HUES6 (cell line): Measurements from ENCODE around the gene TP53.

Experiments used
- H3K27ac ChIP-seq: 2 replicates; pipeline ENCODE4 v1.7.0; 2013; ENCODE audit warnings: low read depth, mild to moderate bottlenecking, low read length, inconsistent platforms
- H3K27me3 ChIP-seq: 2 replicates; pipeline ENCODE4 v1.6.1; 2013; ENCODE audit warnings: low read length; ENCODE audit not compliant: control insufficient read depth, insufficient read depth
- H3K36me3 ChIP-seq: 2 replicates; pipeline ENCODE4 v1.6.1; 2013; ENCODE audit warnings: low read length; ENCODE audit not compliant: control insufficient read depth, insufficient read depth
- H3K4me1 ChIP-seq: 2 replicates; pipeline ENCODE4 v1.6.1; 2013; ENCODE audit warnings: low read length; ENCODE audit not compliant: control insufficient read depth, insufficient read depth
- H3K4me3 ChIP-seq: 2 replicates; pipeline ENCODE4 v1.5.1; 2013; ENCODE audit warnings: low read depth, low read length
- H3K9ac ChIP-seq: one replicate; pipeline ENCODE4 v1.6.1; 2013; ENCODE audit warnings: mild to moderate bottlenecking, low read length
- H3K9me3 ChIP-seq: 2 replicates; pipeline ENCODE4 v1.6.1; 2013; ENCODE audit warnings: low read depth, low read length; ENCODE audit not compliant: control insufficient read depth, insufficient read depth

The TP53 gene

GRCh38 chr17:7687072-7687907 is at the start of gene TP53:
Gene TP53 (minus strand): TSS chr17:7687490. CDS start chr17:7676594, 10,896 bp downstream.
- H3K9ac ChIP-seq, result peak within 1 kb of the TSS; percentile 98
- peak within 1 kb of the TSS; percentile 99 for H3K27ac ChIP-seq
- peaks cover 14% of the 10 kb centered on the region; the same call in 1 of the 2 replicates for H3K4me1 ChIP-seq
- no peaks in the 10 kb centered on the region for H3K27me3 ChIP-seq
- H3K36me3 ChIP-seq, result peaks cover 15% of the 10 kb centered on the region; the same call in 1 of the 2 replicates
- H3K9me3 ChIP-seq, result no peaks in the 10 kb centered on the region
- peak within 1 kb of the TSS; percentile 85 for H3K4me3 ChIP-seq

DNA sequence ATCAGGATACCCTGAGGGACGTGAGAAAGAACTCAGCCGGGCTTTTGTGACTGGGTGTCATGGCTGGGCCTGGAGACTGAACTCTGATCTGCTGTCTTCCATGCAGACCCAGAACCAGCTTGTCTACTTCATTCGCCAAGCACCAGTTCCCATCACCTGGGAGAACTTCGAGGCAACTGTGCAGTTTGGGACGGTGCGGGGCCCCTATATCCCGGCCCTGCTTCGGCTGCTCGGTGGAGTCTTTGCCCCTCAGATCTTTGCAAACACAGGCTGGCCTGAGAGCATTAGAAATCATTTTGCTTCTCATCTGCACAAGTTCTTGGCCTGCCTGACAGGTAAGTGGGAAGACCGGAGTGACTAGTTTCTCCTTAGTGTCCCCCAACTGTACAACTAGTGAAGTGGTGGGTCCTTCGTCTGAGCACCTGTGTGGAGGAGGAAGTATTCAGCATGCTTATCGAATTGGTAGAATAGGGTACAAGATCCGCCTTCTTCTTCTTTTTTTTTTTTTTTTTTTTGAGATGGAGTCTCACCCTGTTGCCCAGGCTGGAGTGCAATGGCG is 45.8 kb upstream of the TP53 start:
- H3K9ac ChIP-seq, result no peak overlapping the region
- no peaks in the 10 kb centered on the region for H3K9me3 ChIP-seq
- H3K36me3 ChIP-seq, result no peaks in the 10 kb centered on the region
- H3K27ac ChIP-seq, result no peak overlapping the region
- H3K4me1 ChIP-seq, result no peaks in the 10 kb centered on the region
- peaks cover 19% of the 10 kb centered on the region; the same call in 1 of the 2 replicates for H3K27me3 ChIP-seq
- no peak overlapping the region for H3K4me3 ChIP-seq

- H3K27me3 ChIP-seq, result peaks cover 7% of the 10 kb centered on the region; the same call in 1 of the 2 replicates
Observed at GRCh38 chr17:7729816-7730215, 42.5 kb upstream of the TP53 start.

GRCh38 chr17:7727886-7728285 is 40.6 kb upstream of the TP53 start:
- Histone ChIP-seq H3K36me3 (no peaks in the 10 kb centered on the region), H3K4me3 (no peak overlapping the region), H3K4me1 (no peaks in the 10 kb centered on the region), H3K9me3 (no peaks in the 10 kb centered on the region), H3K27me3 (no peaks in the 10 kb centered on the region), H3K27ac (no peak overlapping the region), H3K9ac (no peak overlapping the region)

More at GRCh38 chr17:7729816-7730215, 42.5 kb upstream of the TP53 start:
- Histone ChIP-seq H3K27ac (no peak overlapping the region), H3K9ac (no peak overlapping the region), H3K4me1 (no peaks in the 10 kb centered on the region), H3K9me3 (no peaks in the 10 kb centered on the region), H3K4me3 (no peak overlapping the region), H3K36me3 (no peaks in the 10 kb centered on the region)

- Histone ChIP-seq H3K9ac (no peak overlapping the region), H3K27me3 (peaks cover 29% of the 10 kb centered on the region), H3K9me3 (no peaks in the 10 kb centered on the region), H3K27ac (no peak overlapping the region), H3K36me3 (no peaks in the 10 kb centered on the region), H3K4me1 (peaks cover 11% of the 10 kb centered on the region), H3K4me3 (no peak overlapping the region)
Observed at GRCh38 chr17:7721612-7722011, 34.3 kb upstream of the TP53 start.

DNA sequence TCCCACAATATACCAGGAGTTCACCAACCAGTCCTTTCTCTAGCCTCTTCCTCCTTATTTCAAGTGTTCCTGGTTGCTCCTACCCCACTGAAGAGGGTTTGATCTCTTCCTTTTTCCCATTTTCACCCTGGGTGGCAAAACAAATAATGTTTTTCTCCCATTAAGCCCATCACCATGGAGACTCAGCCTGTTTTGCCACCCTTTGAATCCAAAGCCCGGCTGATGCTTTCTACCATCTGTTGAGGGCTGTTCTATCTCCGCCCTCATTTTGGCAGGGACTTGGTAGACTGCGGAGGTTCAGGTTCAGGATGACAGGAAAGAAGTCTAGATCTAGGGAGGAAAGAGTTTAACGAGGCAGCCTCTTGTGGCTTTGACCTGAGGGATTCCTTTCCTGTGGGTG is 32.8 kb upstream of the TP53 start:
- peaks cover 18% of the 10 kb centered on the region for H3K4me1 ChIP-seq
- no peak overlapping the region for H3K27ac ChIP-seq
- no peaks in the 10 kb centered on the region for H3K9me3 ChIP-seq
- no peak overlapping the region for H3K4me3 ChIP-seq
- no peaks in the 10 kb centered on the region for H3K36me3 ChIP-seq
- no peak overlapping the region for H3K9ac ChIP-seq
- peaks cover 29% of the 10 kb centered on the region for H3K27me3 ChIP-seq

DNA sequence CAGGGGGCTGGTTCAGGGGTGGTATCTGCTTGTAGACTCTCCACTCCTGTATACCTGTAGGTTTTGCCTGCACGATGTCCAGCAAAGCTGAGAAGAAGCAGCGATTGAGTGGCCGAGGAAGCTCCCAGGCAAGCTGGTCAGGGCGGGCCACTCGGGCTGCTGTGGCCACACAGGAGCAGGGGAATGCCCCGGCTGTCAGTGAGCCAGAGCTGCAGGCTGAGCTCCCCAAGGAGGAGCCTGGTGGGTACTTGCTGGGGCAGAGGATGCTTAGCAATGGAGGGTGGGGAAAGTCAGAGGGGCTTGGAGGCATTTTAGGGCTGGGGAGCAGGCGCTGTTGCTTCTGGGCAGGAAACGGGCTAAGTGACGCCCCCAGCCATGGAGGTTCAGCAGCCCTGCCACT is 32.4 kb upstream of the TP53 start:
- H3K36me3 ChIP-seq, result no peaks in the 10 kb centered on the region
- H3K4me1 ChIP-seq, result peaks cover 18% of the 10 kb centered on the region
- no peak overlapping the region for H3K9ac ChIP-seq
- no peak overlapping the region for H3K4me3 ChIP-seq
- peaks cover 29% of the 10 kb centered on the region for H3K27me3 ChIP-seq
- H3K9me3 ChIP-seq, result no peaks in the 10 kb centered on the region
- H3K27ac ChIP-seq, result no peak overlapping the region

DNA sequence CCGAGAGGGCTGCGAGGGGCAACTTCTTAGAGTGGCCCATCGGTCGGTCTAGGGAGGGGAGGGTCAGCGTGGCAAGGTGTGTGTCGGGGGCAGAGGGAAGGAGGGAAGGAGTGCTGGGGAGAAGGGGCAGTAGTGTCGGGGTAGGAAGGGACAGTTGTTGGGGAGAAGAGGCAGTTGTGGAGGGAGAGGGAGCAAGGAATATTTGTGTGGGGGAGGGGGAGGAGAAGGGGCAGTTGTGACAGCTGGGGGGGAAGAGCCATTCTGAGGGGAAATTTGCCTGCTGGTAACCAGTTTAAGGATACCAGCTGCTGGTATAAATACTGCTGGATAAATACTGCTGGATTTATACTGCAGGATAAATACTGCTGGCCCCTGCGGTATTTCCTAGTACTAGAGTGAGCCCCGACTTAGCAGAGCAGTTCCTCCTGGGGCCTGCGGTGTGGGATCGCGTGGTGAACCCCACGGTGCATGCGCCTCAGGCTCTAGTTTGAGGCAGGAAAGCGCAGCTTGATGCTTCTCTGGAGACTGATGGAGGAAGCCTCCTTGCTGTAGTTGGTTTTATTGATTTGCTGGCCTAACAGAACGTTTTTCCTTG is 30.6 kb upstream of the TP53 start:
- H3K36me3 ChIP-seq, result no peaks in the 10 kb centered on the region
- H3K4me1 ChIP-seq, result peaks cover 18% of the 10 kb centered on the region
- H3K27me3 ChIP-seq, result peaks cover 32% of the 10 kb centered on the region
- H3K27ac ChIP-seq, result no peak overlapping the region
- H3K9me3 ChIP-seq, result no peaks in the 10 kb centered on the region
- H3K4me3 ChIP-seq, result peak overlapping the region; percentile 80
- no peak overlapping the region for H3K9ac ChIP-seq

DNA sequence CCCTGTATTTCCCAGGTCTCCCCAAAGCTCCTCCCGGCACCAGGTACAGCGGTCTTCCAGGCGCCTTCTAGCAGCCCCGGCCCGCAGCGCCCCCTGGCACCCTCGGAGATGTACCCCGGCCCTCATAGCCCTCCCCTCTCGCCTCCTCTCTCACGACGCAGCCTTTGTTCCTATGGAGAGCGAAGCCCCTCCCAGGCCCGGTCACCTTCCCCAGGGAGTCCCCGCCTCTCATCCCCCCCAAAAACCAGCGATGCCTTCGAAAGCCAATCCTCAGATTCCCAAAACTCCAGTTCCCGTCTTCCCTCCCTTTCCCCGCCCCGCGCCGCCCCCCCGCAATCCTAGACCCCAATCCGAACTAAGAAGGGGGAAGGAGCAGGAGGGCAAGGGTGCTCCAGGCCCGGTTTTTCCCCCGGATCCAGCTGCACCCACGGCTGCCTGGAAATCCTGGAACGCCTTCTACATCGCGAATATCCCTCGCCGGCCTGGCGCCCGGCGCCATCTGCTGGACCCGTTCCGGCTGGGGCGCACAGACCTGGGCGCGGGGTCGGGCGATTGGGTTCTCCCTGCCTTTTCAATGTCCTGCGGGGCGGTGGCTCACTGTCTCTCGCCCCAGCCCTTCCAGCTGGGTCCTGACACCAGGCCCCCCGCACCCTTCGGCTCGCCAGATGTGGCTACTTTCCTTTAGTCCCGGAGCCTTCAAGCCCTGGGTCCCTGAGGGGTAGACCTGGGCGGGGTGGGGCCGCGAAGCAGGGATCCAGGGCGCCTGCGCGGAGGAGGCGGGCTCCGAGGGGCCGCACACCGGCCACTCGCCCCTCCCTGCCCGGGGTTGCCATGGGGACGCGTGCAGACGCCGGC is 29.8 kb upstream of the TP53 start, which contains the start of gene DNAH2:
TSS of gene DNAH2 (plus strand) at position 844 of the 855 bp plus-strand sequence. CDS start 1,991 bp downstream, outside the sequence.
- Histone ChIP-seq H3K27ac (no peak within 1 kb of the TSS), H3K9me3 (no peaks in the 10 kb centered on the region), H3K27me3 (peaks cover 35% of the 10 kb centered on the region), H3K36me3 (no peaks in the 10 kb centered on the region), H3K9ac (peak within 1 kb of the TSS; percentile 67), H3K4me3 (peak within 1 kb of the TSS; percentile 80), H3K4me1 (peaks cover 20% of the 10 kb centered on the region)

DNA sequence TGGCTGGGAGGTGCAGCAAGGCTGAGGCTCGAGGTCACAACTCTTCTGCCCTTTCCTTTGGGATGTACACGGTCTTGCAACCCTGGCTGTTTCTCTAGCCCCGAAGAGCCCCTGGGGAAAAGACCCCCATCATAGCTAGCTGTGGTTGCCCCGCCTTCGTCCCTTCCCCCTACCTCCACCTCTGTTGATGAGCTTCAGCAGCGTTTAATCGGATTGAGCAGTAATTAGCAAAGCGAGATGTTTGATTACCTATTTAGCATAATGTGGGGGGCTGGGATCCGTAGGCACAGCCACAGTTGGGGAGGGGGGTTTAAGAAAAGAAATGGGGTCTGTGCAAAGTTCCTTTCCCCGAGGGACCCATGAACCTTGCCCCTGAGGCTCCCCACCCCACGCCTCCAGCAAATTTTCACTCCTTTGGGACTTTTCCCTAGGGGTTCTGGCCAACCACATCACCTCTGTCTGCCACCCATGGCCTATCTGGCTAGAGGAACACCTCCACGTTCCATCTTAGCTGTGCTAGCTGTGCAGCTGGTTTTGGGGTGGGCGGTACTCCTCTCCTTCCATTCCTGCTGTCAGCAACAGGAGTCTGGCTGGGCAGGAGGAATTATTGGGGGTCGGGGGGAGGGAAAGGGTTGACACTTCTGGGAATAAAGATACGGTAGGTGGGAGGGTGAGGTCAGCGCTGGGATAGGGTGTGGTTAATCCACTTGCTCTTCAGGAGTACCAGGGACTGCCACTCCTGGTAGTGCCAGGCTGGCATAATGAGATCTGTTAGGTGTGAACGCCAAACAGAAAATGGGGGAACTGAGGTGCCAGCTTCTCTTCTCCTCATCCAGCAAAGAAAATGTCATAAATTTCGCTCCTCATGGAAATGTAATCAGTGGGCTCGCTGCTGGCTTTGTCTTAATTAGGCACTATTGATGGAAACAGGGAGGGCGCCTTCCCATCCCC is 28.9 kb upstream of the TP53 start:
- Histone ChIP-seq H3K27ac (no peak overlapping the region), H3K4me1 (peaks cover 27% of the 10 kb centered on the region), H3K9ac (peak overlapping the region; percentile 21), H3K9me3 (no peaks in the 10 kb centered on the region), H3K4me3 (peak overlapping the region; percentile 80), H3K27me3 (peaks cover 40% of the 10 kb centered on the region), H3K36me3 (no peaks in the 10 kb centered on the region)
